GM18868 (cell line): ENCODE results near the gene TMEM183A.

Source experiments
- ATAC-seq: cut with Tn5 transposase; IDR thresholded peaks from one replicate; pipeline ENCODE4 v1.9.1; 2021; ENCODE audit warnings: mild to moderate bottlenecking, moderate library complexity; ENCODE audit not compliant: unreplicated experiment

The TMEM183A gene

DNA sequence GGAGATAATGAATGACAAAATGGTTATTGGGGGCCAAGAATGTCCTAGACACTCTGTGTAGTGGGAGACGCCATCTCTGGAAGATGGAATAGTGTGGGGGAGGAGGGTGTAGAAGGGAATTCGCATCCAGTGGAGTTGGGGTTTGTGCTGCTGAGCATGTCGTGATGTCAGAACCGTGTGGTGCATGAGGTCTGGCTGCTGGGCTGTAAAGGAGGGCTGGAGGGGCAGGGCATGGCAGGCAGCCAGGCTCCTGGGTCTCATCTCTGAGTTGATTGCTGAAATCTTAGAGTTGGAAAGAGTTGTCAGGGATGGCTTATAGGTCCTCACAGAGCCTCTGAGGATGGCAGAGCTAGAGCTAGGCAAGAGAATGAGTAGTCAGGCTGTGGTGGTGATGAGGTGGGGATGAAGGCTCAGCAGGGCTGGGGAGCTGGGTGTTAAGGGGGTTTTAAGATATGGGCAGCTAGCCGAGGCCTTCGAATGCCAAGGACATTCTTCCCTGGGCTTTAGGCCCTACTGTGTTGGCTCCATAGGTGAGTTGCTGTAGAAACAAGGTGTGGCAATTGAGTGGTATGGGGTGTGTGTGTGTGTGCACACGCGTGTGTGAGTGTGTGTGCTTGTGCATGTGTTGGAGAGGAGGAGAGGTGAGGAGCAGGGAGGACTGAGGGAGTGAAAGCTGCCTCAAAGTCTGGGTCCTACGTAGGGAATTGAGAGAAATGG lies 21.1 kb downstream of the TMEM183A start:
- no peak for ATAC-seq

GRCh38 chr1:203028784-203029553 lies 21.8 kb downstream of the TMEM183A start:
- no peak for ATAC-seq

- no peak for ATAC-seq
Measured at GRCh38 chr1:203031467-203031866, 24.3 kb downstream of the TMEM183A start.

DNA sequence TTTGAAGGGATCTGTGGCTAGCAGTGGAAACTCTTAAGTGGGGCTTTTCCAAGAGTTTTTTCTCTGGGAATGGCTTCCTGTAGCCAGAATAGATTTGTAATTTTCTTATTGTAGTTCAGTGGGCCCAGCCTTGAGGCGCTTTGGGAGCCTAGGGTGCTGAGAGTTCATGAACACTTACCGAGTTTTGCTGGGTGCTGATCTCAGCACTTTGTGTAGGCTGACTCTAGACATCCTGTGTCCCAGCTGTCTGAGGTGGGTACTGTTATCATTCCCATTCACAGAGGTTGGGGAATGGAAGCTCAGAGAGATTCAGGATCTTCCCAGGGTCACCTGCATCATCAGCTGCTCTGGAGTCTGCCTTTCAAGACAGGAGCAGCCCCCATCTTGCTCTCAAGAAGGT lies 26.1 kb downstream of the TMEM183A start:
- no peak for ATAC-seq

- no peak for ATAC-seq
Measured at GRCh38 chr1:203033917-203034316, 26.7 kb downstream of the TMEM183A start.

- no peak for ATAC-seq
Measured at GRCh38 chr1:203034422-203035110, 27.4 kb downstream of the TMEM183A start.

DNA sequence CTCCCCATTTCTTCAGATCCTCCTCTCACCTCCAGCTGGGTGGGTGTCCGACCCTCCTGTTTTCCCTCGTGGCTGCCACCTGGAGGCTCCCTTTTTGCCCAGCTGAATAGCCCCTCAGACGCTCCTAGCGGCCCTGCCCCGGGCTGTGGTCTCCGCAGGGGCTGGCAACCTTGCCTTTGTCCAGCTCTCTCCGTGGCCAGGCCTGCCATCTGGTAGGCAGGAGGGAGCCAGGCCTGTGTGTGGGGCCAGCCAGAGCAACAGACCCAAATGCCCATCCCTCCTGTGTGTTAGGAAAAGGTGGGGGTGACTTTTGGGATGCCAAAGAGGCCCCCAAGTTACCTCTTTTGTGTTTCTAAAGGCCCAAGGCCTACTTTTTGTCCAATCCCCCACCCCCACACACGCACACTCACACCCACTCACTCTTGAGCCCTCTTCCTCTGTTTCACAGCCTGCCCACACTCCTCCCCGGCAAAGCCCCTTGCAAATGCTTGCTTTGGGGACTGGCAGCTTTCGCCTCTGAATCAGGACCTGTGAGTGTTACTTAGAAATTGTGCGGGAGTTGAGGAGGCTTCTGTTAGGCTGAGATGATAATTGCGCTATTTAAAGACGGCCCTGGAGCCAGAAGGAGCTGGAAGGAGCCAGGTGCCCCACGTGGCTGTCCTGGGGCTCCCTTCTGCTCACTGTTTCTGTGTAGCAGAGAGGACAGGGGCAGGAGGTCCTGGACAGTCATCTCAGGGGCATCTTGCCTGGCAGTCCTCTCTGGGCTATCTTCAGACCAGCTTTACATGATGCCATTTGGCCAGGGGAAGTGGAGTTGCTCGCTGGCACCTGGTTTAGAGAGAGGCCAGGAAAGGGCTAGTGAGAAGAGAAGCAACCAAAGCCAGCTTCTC lies 28.2 kb downstream of the TMEM183A start:
- ATAC-seq, result no peak

- no peak for ATAC-seq
Measured at GRCh38 chr1:203036135-203036534, 29.0 kb downstream of the TMEM183A start.

DNA sequence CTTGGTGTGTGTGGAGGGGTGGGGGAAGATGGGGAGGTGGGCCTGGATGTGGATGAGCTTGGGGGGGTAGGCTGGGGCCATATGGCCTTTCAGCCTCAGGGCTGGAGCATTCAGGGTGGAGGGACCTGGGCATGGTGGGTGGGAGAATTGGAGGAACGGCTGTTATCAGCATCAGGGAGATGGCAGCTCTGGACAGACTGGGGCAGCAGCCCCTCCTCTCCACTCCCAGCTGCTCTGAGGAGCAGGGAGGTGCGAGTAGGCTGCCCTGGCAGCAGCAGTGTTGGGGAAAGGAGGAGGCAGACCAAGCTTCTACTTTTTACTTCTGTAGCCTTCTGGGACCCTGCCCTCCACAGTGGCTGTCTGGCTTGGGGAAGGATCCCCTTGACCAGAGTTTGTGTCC lies 29.4 kb downstream of the TMEM183A start:
- ATAC-seq, result no peak

GRCh38 chr1:203037509-203038190 lies 30.5 kb downstream of the TMEM183A start:
- no peak for ATAC-seq

DNA sequence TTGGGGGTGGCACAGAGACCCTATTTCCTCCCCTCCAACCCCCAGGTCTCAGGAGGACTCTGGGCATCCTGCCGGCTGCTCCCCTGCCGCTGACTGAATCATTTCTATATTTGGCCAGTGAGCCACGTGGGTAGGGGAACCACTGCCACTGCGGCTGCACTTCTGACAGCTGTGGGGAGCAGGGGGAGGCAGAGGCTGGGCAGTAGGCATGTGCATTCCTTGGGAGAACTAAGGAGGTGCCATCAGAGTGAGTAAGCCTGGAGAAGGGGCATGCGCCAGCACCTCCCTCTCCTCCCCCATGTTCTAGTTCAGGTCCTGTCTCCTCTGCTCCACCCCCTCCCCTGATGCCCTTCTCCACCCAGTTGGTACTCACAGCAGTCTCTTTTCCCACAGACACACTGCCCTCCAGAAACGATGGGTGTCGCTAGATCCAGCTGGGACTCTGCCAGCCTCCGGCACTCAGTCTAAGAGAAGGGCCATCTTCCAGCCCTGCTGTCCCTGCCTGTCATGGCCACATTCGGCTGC lies 31.1 kb downstream of the TMEM183A start:
- peak; percentile 78 for ATAC-seq

DNA sequence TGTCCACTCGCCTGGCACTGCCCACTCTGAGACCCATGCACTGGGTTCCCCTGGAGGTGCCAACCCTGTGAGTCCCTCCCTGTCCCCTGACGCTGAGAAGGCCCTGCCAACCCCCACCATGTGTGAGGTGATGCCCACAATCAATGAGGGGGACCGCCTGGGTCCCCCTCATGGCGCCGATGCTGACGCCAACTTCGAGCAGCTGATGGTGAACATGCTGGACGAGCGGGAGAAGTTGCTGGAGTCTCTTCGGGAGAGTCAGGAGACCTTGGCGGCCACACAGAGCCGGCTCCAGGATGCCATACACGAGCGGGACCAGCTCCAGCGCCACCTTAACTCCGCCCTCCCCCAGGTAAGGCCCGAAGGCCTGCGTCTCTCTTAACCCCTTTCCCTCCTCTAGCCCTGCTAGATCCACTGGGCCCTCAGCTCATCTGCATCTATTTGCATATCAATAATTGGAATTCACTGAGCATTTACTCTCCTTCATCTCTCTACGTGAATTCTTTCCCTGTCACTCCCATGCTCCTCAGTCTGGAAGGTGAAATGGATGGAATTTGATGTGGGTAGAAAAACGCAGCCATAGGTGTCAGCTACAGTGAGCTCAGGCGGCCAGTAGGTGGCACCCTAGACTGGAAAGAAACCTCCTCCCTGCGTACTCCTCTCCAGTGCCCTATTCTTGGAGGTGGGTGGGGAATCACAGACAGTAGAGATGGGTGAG lies 31.9 kb downstream of the TMEM183A start:
- ATAC-seq, result peak; percentile 39

GRCh38 chr1:203039609-203040512 lies 32.7 kb downstream of the TMEM183A start:
- ATAC-seq, result no peak

DNA sequence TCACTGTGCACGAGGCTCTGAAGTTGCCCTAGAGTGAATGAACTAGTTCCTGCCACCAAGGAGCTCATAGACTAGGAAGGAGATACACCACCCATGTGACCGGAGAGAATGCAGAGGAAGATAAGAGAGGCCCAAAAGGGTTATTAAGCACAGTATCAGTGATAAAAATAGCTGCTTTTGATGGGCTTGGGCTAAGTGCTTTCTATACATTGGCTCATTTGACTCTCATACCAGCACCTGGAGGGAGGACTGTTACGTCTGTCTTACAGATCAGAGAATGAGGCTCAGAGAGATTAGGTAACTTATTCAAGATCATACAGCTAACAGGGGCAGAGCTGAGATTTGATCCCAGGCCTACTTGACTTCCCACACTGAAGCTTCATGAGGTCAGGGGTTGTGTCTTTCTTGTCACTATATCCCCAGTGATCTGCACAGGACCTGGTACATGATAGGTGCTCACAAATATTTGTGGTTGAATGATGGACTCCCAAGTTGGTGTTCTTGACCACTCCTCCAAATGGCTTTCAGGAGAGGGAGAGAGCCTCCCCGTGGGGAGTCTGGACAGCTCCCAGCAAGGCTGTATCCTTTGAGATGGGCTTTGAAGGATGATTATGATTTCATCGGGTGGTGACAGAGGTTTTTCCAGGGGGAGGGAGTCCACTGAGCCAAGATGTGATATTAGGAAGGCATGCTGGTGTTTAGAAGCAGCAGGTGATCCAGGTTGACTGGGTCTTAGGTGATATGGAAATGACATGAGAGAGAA lies 33.5 kb downstream of the TMEM183A start:
- ATAC-seq, result no peak

DNA sequence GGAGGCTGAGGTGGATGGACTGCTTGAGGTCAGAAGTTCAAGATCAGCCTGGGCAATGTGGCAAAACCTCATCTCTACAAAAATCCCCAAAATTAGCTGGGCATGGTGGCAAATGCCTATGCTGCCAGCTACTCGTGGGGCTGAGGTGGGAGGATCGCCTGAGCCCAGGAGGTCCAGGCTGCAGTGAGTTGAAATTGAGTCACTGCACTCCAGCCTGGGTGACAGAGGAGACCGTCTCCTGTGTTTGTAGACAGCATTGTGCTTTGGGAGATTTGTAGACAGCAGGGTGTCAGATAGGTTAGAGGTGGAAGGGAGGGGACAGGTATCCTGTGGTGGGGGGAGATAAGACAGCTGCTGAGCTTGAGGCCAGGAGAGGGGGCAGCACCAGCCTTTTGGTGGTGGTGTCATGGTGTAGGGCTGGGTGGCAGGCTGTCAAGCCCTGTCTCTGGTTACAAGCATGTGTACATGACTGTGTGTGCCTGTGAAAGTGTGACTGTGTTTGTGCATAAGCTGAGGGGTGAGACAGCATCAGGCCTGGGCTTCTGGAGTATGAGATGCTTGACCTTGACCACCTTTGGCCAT lies 34.3 kb downstream of the TMEM183A start:
- ATAC-seq, result no peak

DNA sequence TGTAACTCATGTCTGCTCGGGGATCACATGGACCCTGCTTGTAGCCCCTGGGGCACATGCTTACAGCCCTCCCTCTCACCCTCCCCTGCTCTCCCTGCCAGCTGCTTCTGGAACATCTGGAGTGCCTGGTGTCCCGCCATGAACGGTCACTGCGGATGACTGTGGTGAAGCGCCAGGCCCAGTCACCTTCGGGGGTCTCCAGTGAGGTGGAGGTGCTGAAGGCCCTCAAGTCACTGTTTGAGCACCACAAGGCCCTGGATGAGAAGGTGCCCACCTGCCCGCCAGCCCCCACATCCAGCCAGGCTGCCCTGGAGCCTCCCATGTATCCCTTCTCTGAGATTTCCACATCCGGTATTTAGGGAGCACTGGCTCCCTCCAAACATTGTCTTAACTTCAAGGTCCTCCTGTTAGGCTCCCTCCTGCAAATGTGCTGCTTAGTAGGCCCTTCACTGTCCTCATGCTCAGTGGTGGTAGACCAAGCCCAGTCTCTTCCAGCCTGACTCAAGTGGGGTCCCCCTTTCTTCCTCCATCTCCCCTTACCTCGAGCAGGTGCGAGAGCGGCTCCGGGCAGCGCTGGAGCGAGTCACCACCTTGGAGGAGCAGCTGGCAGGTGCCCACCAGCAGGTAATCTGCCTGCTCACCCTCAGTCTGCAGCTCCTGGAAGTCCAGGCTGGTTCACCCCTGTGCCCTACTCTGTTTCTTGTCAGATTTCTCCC lies 36.8 kb downstream of the TMEM183A start:
- ATAC-seq, result no peak
